ENCODE results near the gene GRP.

GRP gene

GRCh38 chr18:59267503-59268126 lies 47.7 kb downstream of the GRP start:
- DNase-seq (ENCODE audit: low read depth in 2 of 2) = no peak

GRCh38 chr18:59268127-59268720 lies 48.3 kb downstream of the GRP start:
- DNase-seq (ENCODE audit: low read depth in 2 of 2) = no peak

- DNase-seq (ENCODE audit: low read depth in 2 of 2) = no peak
These were observed 49.0 kb downstream of the GRP start for GRCh38 chr18:59268721-59269562.

DNA sequence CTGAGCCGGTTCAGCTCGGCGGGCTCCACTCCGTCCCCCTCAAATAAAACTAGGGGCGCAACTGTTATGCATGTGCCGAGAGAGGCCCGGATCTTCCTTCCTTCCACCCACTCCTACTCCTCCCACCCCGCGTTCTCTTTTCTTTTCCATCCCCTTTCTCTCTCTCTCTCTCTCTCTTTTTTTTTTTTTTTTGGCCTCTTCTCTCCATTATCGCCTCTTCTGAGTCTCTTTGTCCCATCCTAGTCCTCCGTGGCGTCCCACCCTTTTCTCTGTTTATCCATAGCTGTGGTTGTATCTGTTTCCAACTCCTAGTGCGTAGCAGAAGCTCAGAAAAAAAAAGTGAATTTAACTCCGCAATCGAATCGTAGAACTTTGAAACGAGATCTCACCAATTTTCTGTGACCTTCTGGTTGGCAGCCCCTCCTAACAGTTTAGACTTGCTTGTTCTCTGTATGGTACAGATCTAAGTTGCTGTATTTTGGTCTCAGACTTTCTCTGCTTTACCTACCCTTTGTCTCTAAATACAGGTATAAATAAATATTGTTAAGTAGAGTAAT lies 49.7 kb downstream of the GRP start:
- no peak for DNase-seq (ENCODE audit: low read depth in 2 of 2)

DNA sequence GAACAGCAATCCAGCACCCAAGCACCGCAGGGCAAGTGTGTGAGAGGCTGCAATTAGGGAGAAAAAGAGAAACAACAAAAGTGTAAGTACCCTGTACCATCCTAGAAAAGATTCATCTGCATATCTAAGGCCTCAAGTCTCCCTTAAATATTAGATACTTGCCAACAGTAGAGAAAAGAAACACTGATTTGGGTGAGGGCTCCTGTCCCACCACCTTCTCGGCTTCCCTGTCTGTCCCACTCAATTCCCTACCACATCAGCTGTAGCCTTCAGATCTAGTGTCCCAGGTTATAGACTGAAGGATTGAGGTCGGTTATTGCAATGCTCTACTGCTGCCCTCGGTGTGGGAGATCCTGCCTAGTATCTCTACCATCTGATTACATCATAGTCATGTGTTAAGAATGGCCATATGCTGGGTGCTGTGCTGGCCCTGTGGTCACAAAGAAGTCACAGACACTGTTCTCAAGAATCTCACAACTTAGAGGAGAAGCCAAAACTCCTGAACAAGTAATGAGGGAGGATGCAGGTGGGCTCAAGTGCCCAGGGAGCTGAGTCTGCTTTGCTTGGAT lies 50.8 kb downstream of the GRP start:
- no peak for DNase-seq (ENCODE audit: low read depth in 2 of 2)

DNA sequence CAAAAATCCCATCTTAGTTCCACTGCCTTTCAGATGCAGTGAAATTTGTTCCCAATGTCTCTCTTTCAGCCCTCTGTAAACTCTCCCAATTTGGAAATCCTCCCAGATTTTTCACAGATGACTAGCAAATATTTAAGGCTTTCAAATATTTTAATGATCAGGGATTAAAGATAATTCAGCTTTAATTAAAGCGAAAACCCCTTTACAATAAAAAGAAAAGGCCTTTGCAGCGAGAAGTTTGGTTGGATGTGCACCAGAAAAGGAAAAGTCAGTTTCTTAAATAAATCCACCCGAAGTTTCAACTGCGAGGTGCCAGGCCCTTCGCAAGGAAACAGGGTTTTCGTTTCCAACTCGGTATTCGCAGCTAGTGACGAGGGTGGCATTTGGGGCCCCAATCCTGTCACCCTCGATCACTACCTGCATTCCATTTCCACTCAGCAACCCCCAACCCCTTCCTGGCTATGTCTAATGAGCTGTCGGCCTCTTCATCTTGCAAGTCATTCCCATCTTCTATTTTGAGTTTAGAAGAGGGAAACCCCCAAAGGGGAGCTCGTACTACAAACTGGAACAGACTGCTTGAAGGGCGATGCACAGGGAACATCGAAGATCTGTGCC lies 51.8 kb downstream of the GRP start:
- DNase-seq (ENCODE audit: low read depth in 2 of 2) = no peak

GRCh38 chr18:59272221-59272888 lies 52.4 kb downstream of the GRP start:
- DNase-seq (ENCODE audit: low read depth in 2 of 2) = no peak

DNA sequence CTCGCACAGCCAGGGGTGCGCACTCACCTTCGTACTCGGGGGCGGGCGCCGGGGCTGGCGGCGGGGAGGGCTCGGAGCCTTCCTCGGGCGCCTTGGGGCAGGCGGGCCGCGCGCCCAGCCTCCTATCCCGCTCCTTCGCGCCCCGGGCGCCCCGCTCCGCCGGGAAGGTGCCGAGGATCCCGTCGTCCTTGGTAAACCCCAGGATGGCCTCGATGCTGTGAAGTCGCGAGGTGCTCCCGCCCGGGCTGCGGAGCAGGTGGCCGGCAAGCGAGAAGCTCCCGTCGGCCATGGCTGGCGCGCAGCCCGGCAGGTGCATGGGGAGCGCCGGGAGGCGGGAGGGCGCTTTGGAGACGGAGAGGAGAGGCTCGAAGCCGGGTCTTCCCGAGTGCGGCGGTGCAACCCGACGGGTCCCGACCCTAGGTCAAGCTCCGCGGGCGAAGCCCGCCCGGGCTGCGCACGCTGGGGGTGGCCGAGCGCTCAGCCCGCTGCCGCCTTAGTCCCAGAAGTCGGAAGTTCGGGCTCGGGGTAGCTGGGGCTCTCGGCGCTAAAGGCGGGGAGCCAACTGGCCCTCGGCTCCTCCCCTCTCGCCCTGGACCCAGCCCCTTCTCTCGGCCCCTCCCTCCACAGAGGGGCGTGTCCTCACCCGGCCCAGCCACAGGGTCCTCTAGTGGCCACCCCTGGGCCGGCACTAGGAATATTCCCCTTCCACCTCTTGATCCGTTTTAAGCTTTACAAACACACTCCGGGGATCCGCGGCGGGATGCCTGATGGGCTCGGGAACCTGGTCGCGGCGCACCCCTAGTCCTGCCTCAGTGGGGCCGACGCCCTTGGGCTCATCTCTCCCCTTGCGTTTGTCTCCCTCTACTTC lies 53.2 kb downstream of the GRP start, which contains the start of gene RAX:
Gene RAX, minus strand, starts transcription at position 564 of the 868 bp plus-strand sequence. Its CDS starts 248 bp downstream, at position 316.
- no peak for DNase-seq (ENCODE audit: low read depth in 2 of 2)

DNA sequence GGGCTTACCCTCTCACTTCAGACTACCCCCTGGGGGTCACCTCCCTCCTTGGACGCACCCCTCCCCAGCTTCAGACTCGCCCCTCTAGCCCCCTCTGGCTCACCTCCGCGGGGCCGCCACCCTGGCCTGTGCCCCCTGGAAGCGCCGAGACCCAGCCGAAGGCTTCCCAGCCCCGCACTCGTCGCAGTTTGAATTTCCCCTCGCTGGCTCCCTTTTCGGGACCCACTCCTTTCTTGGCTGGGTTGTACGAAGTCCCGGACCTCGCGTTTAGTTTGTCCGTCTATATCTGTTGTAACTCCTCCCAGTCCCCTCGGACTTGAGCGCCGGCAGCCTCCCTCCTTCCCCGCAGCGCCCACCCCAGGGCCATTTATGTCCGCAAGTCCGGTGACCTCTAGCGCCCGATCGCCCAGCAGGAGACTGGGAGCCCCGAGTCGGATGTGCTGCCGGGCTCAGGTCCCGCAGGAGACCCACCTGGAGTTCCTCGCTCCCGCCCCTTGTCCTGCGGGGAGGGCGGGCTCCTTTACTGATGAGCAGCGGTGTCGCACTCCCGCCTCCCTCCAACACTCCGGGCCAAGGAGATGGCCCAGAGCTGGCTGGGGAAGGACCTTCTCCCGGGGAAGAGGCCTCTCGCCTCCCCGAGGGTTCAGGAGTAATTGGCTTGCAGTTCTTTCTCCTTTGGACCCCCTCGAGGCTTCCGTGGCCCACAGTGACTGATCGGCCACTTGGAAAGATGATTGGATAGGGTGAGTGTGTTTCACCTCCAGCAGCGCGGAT lies 54.0 kb downstream of the GRP start:
- DNase-seq (ENCODE audit: low read depth in 2 of 2) = no peak

- DNase-seq (ENCODE audit: low read depth in 2 of 2) = no peak
These were observed 54.6 kb downstream of the GRP start for GRCh38 chr18:59274533-59274928.

DNA sequence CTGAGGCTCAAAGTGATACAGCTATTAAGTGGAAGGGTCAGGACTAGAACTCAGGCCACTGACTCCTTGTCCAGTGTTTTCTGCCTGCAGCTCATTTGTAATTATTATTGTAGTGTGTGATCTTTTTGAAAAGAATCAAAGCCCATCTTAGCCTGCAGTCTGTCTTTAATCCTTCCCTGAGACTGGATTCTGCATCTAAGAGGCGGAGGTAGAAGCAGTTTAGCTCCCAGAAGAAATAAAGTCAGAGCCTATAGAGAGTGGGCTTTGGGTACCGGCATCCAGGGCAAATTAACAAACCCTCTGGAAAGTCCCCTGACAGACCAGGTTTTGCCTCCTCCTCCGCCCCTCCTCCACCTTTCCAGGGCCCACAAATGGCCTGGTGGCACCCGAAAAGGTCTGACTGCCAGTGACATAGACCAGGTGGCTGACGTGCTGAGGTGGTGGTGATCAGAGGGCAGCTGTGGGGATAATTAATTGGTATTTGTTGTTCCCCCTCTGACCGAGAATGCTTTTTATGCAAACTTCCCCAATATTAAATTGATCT lies 55.5 kb downstream of the GRP start:
- no peak for DNase-seq (ENCODE audit: low read depth in 2 of 2)

DNA sequence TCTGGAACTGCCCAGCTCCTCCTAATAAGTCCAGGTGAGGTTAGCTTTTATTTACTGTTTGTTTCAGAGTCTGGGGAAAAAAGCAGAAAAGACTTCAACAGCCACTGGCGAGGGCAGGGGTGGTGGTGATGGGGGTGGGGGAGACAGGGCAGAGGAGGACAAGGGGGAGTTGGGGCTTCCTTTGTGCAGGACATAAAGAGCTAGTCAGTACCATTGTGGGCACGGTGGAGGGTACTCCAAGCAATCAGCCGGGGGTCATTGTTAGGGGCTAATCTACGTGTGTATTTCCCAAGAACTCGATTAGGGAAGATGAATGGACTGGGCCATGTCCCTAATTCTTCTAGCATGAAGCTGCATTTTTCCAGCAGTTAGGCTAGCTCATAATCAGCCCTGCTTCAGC lies 56.1 kb downstream of the GRP start:
- DNase-seq (ENCODE audit: low read depth in 2 of 2) = no peak

GRCh38 chr18:59278793-59279192 lies 58.8 kb downstream of the GRP start:
- no peak for DNase-seq (ENCODE audit: low read depth in 2 of 2)

DNA sequence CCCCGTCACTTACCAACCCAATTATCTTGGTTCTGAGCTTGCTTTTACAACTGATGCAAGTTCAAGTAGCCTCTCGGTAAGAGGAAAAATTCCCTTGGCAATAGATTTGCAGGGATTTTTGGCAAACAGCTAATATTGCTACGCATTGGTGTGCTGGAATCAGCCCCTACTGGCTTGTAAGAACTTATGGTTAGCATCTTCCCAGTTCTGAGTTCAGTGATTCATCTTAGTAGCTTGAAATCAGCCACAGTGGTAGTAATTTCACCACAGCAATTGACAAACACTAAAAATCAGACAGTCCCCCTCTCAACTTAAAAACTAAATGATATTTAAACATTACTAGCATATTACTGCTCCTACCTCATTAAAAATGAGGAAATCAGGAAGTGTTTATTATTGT lies 59.2 kb downstream of the GRP start:
- no peak for DNase-seq (ENCODE audit: low read depth in 2 of 2)

- no peak for DNase-seq (ENCODE audit: low read depth in 2 of 2)
These were observed 59.8 kb downstream of the GRP start for GRCh38 chr18:59279722-59280121.

Data from fibroblast of skin of left quadriceps (primary cell).